CD14-positive monocyte (primary cell): Measurements from ENCODE around the gene DPP8. TPM values are rescaled to one million over a fixed set of nuclear protein-coding genes. Genes with fewer than 3 reads are reported as not detected.
"Not testable (repeated sequence)": the region's sequence is repeated elsewhere in the genome, so short reads cannot be mapped to it uniquely, and the experiment has no call there.

Experiments used
- DNase-seq, 3 donors: peaks; one replicate each; pipeline ENCODE4 v3.0.0-alpha.2; 2011 to 2022
- H2AFZ ChIP-seq: 2 replicates; pipeline ENCODE4 v1.6.0; 2012; ENCODE audit warnings: mild to moderate bottlenecking, low read depth, low read length, inconsistent platforms; ENCODE audit not compliant: insufficient read depth, poor library complexity, severe bottlenecking
- H3K27ac ChIP-seq, 2 donors: 1 replicate in 1 of 2; 2 replicates in 1 of 2; pipeline ENCODE4 v1.5.1; 2012 to 2013; ENCODE audit warnings: low read length in 2 of 2, control low read depth in 1 of 2, inconsistent platforms in 1 of 2, low read depth in 1 of 2, mild to moderate bottlenecking in 1 of 2
- H3K27me3 ChIP-seq, 2 donors: one replicate each; pipeline versions ENCODE4 v1.6.0 to v1.6.1; 2011 to 2013; ENCODE audit warnings: low read length in 2 of 2; ENCODE audit not compliant: control insufficient read depth in 2 of 2, insufficient read depth in 2 of 2
- H3K36me3 ChIP-seq, 2 donors: replicated peaks in 1 of 2; 1 replicate in 1 of 2; 2 replicates in 1 of 2; pipeline versions ENCODE4 v1.5.1 to v1.6.1; 2012 to 2013; ENCODE audit warnings: low read length in 2 of 2, control low read depth in 1 of 2, inconsistent platforms in 1 of 2, mild to moderate bottlenecking in 1 of 2; ENCODE audit not compliant: insufficient read depth in 2 of 2, control insufficient read depth in 1 of 2
- H3K4me1 ChIP-seq, 2 donors: 1 replicate in 1 of 2; 2 replicates in 1 of 2; pipeline versions ENCODE4 v1.5.1 to v1.6.1; 2012 to 2013; ENCODE audit warnings: low read length in 2 of 2, control low read depth in 1 of 2, inconsistent platforms in 1 of 2, mild to moderate bottlenecking in 1 of 2, moderate library complexity in 1 of 2; ENCODE audit not compliant: insufficient read depth in 2 of 2, control insufficient read depth in 1 of 2
- H3K4me2 ChIP-seq: replicated peaks from 2 replicates; pipeline ENCODE3; 2012; ENCODE audit warnings: low read length, moderate library complexity, mild to moderate bottlenecking; ENCODE audit not compliant: poor library complexity, severe bottlenecking; ENCODE audit errors: extremely low read depth
- H3K4me3 ChIP-seq, 3 experiments: fragments of 200-600 bp in 1 of 3; sonication (generic) in 1 of 3; replicated peaks in 1 of 3; 1 replicate in 2 of 3; 2 replicates in 1 of 3; pipeline ENCODE4 v1.5.1; 2011 to 2013; ENCODE audit warnings: low read length in 3 of 3, mild to moderate bottlenecking in 3 of 3, control low read depth in 2 of 3, low read depth in 2 of 3, inconsistent platforms in 1 of 3, moderate library complexity in 1 of 3
- H3K79me2 ChIP-seq: 2 replicates; pipeline ENCODE4 v1.6.0; 2012; ENCODE audit warnings: mild to moderate bottlenecking, control low read depth, inconsistent platforms, low read length, moderate library complexity; ENCODE audit not compliant: insufficient read depth
- H3K9ac ChIP-seq: 2 replicates; pipeline ENCODE4 v1.6.0; 2017; ENCODE audit warnings: low read length, mild to moderate bottlenecking; ENCODE audit not compliant: insufficient read depth, poor library complexity, severe bottlenecking
- H3K9me3 ChIP-seq, 2 donors: replicated peaks in 1 of 2; 1 replicate in 1 of 2; 2 replicates in 1 of 2; pipeline versions ENCODE4 v1.5.1 to v1.6.1; 2012 to 2013; ENCODE audit warnings: low read length in 2 of 2, control low read depth in 1 of 2; ENCODE audit not compliant: control insufficient read depth in 1 of 2, insufficient read depth in 1 of 2
- H4K20me1 ChIP-seq: 2 replicates; pipeline ENCODE4 v1.6.0; 2012; ENCODE audit warnings: mild to moderate bottlenecking, low read length, control low read depth, moderate library complexity; ENCODE audit not compliant: insufficient read depth
- H3K27ac Mint-ChIP-seq, 7 donors: one replicate each; pipeline ENCODE4 v1.8.0; 2020; ENCODE audit warnings: mild to moderate bottlenecking in 7 of 7, mixed read lengths in 7 of 7, moderate library complexity in 6 of 7, inconsistent platforms in 2 of 7
- H3K27me3 Mint-ChIP-seq, 3 donors: one replicate each; pipeline ENCODE4 v1.8.0; 2021 to 2022; ENCODE audit warnings: low read depth in 3 of 3, mild to moderate bottlenecking in 3 of 3, mixed read lengths in 3 of 3, moderate library complexity in 3 of 3, inconsistent platforms in 1 of 3
- H3K36me3 Mint-ChIP-seq, 2 donors: one replicate each; pipeline ENCODE4 v1.8.0; 2020; ENCODE audit warnings: mixed read lengths in 2 of 2, inconsistent platforms in 1 of 2, mild to moderate bottlenecking in 1 of 2
- H3K4me1 Mint-ChIP-seq: one replicate; pipeline ENCODE4 v1.8.0; 2020; ENCODE audit warnings: mild to moderate bottlenecking, mixed read lengths
- H3K4me3 Mint-ChIP-seq, 2 donors: one replicate each; pipeline ENCODE4 v1.8.0; 2020; ENCODE audit warnings: mild to moderate bottlenecking in 2 of 2, mixed read lengths in 2 of 2, moderate library complexity in 1 of 2
- H3K9me3 Mint-ChIP-seq, 7 donors: one replicate each; pipeline ENCODE4 v1.8.0; 2020 to 2022; ENCODE audit warnings: mixed read lengths in 7 of 7, mild to moderate bottlenecking in 6 of 7, moderate library complexity in 6 of 7, inconsistent platforms in 2 of 7
- CTCF ChIP-seq: fragments of 200-600 bp; IDR thresholded peaks from one replicate; pipeline ENCODE4 v1.8.0; 2022; ENCODE audit warnings: antibody characterized with exemption, mild to moderate bottlenecking
- whole genome bisulfite sequencing: methylation state at CpG from one replicate; pipeline ENCODE4 v1.1.5; 2013; ENCODE audit warnings: missing lambda C conversion rate; ENCODE audit not compliant: insufficient coverage; 5-methylcytosine and 5-hydroxymethylcytosine counted together
- intact Hi-C, 2 donors: fragments of 100-400 bp; cut with micrococcal nuclease; formaldehyde crosslinking; loops; one replicate each; pipeline versions ENCODE4 v1.15.0 to v1.15.1; 2023
- polyA plus RNA-seq, 3 donors: library from polyadenylated mRNA; depleted of rRNA in 1 of 3; unstranded in 2 of 3; stranded (reverse) in 1 of 3; fragments of 300-500 nt in 2 of 3; fragments of >200 nt in 1 of 3; fragmentation: Illumina TruSeq in 2 of 3; gene quantifications; 1 replicate in 2 of 3; 2 replicates in 1 of 3; pipeline ENCODE4 v1.2.3, GENCODE V29; 2012 to 2021

DPP8 gene
- polyA plus RNA-seq, 3 donors = 18.3 to 48.3 (median 38.7) TPM

GRCh38 chr15:65553691-65554090 lies 36.2 kb upstream of the DPP8 start:
- H3K27ac ChIP-seq = no peak overlapping the region
- H3K9me3 Mint-ChIP-seq = no peaks in the 10 kb centered on the region
- H3K4me3 Mint-ChIP-seq = no peak overlapping the region
- H3K27ac Mint-ChIP-seq = no peak overlapping the region
- H3K4me2 ChIP-seq = no peak overlapping the region
- no peaks in the 10 kb centered on the region for H3K4me1 Mint-ChIP-seq
- H3K4me3 ChIP-seq = no peak overlapping the region
- peaks cover 0 to 39% of the 10 kb centered on the region in 2 donors for H3K36me3 ChIP-seq
- WGBS = 100% methylated on average over 2 of the region's 3 CpGs
- H3K4me1 ChIP-seq = no peaks in the 10 kb centered on the region
- peaks cover 4% of the 10 kb centered on the region for H3K79me2 ChIP-seq
- H3K9me3 ChIP-seq = no peaks in the 10 kb centered on the region
- peaks cover 13 to 21% of the 10 kb centered on the region in 2 donors for H3K36me3 Mint-ChIP-seq
- no peaks in the 10 kb centered on the region for H3K27me3 ChIP-seq
- H4K20me1 ChIP-seq = no peaks in the 10 kb centered on the region
- no peak for TF ChIP-seq CTCF
- no peak overlapping the region for H3K9ac ChIP-seq
- no peak for DNase-seq
- H3K27me3 Mint-ChIP-seq = peaks cover 0 to 3% (median 2%) of the 10 kb centered on the region in 3 donors
- intact Hi-C loops = no loop called here
- no peak overlapping the region for H2AFZ ChIP-seq

- Histone ChIP-seq H3K79me2 (peaks cover 11% of the 10 kb centered on the region), H3K36me3 (peaks cover 0 to 31% of the 10 kb centered on the region in 2 donors)
- H3K27me3 Mint-ChIP-seq, H3K4me3 Mint-ChIP-seq, H3K27ac ChIP-seq, H3K4me2 ChIP-seq, DNase-seq, H3K4me1 Mint-ChIP-seq, H3K27ac Mint-ChIP-seq, H2AFZ ChIP-seq, intact Hi-C loops, H3K27me3 ChIP-seq, H3K9me3 ChIP-seq, H3K9ac ChIP-seq, H4K20me1 ChIP-seq, H3K4me3 ChIP-seq, H3K4me1 ChIP-seq, H3K9me3 Mint-ChIP-seq: not testable (repeated sequence)
- no CpG with 5 or more reads among the region's 6 CpGs for WGBS
- H3K36me3 Mint-ChIP-seq = peaks cover 11 to 16% of the 10 kb centered on the region in 2 donors
These were observed 35.4 kb upstream of the DPP8 start for GRCh38 chr15:65552851-65553250.
